ENCODE results near the gene CT45A3. TPM values are rescaled to one million over a fixed set of nuclear protein-coding genes. Genes with fewer than 3 reads are reported as not detected.
"Not testable (repeated sequence)": the region's sequence is repeated elsewhere in the genome, so short reads cannot be mapped to it uniquely, and the experiment has no call there.

Gene CT45A3
- not detected for total RNA-seq
- long read RNA-seq: 0 reads

- ATAC-seq; intact Hi-C loops (cut with micrococcal nuclease); DNase-seq: not testable (repeated sequence)
Observed at GRCh38 chrX:135768091-135768490, at the start of gene CT45A3. Gene CT45A3, minus strand, starts transcription at chrX:135768191. Its CDS starts 3,747 bp downstream, at chrX:135764444.

GRCh38 chrX:135802687-135803086, 34.7 kb upstream of the CT45A3 start, which contains the start of gene CT45A6:
Gene CT45A6, minus strand, starts transcription at chrX:135802787. Its CDS starts 3,794 bp downstream, at chrX:135798993.
- DNase-seq; ATAC-seq; intact Hi-C loops (cut with micrococcal nuclease): not testable (repeated sequence)

GRCh38 chrX:135785403-135785802, 17.4 kb upstream of the CT45A3 start, which contains the start of gene CT45A5:
Gene CT45A5, minus strand, starts transcription at chrX:135785503. Its CDS starts 3,774 bp downstream, at chrX:135781729.
- intact Hi-C loops (cut with micrococcal nuclease); DNase-seq; ATAC-seq: not testable (repeated sequence)

GRCh38 chrX:135744739-135745138, 23.3 kb downstream of the CT45A3 start:
- intact Hi-C loops (cut with micrococcal nuclease); DNase-seq; ATAC-seq: not testable (repeated sequence)

GRCh38 chrX:135741192-135741715, 26.7 kb downstream of the CT45A3 start:
- DNase-seq (no peak), ATAC-seq (no peak)
- intact Hi-C loops (cut with micrococcal nuclease): no loop called here

GRCh38 chrX:135740681-135741149, 27.3 kb downstream of the CT45A3 start:
- intact Hi-C loops (cut with micrococcal nuclease): no loop called here
- no peak for DNase-seq
- ATAC-seq: no peak

GRCh38 chrX:135737366-135738071, 30.5 kb downstream of the CT45A3 start:
- intact Hi-C loops (cut with micrococcal nuclease): no loop called here
- ATAC-seq (no peak), DNase-seq (no peak)

- intact Hi-C loops (cut with micrococcal nuclease); DNase-seq: not testable (repeated sequence)
Observed at GRCh38 chrX:135734666-135735065, 33.3 kb downstream of the CT45A3 start.

GRCh38 chrX:135713795-135714194, 54.2 kb downstream of the CT45A3 start:
- DNase-seq (no peak), ATAC-seq (no peak)
- intact Hi-C loops (cut with micrococcal nuclease): no loop called here

More at GRCh38 chrX:135734666-135735065, 33.3 kb downstream of the CT45A3 start:
- not testable (repeated sequence) for ATAC-seq

- intact Hi-C loops (cut with micrococcal nuclease); ATAC-seq; DNase-seq: not testable (repeated sequence)
Observed at GRCh38 chrX:135713183-135713689, 54.8 kb downstream of the CT45A3 start, which contains the start of gene CT45A1. Gene CT45A1, plus strand, starts transcription at chrX:135713639. Its CDS starts 5,302 bp downstream, at chrX:135718941.

Other genes starting within 250 kb of the CT45A3 start
- 3.2 TPM for gene INTS6L, start 247.5 kb downstream of the CT45A3 start, total RNA-seq
- not detected for gene CT45A1, start 54.6 kb downstream of the CT45A3 start, total RNA-seq
- not detected for gene CT45A5, start 17.3 kb upstream of the CT45A3 start, total RNA-seq
- not detected for gene CT45A6, start 34.6 kb upstream of the CT45A3 start, total RNA-seq
- not detected for gene CT45A2, start 51.8 kb upstream of the CT45A3 start, total RNA-seq
- not detected for gene CT45A7, start 69.1 kb upstream of the CT45A3 start, total RNA-seq
- gene CT45A8, start 86.3 kb upstream of the CT45A3 start, total RNA-seq: not detected
- gene CT45A9, start 103.6 kb upstream of the CT45A3 start, total RNA-seq: not detected
- not detected for gene CT45A10, start 125.3 kb upstream of the CT45A3 start, total RNA-seq
- gene SAGE1, start 125.5 kb upstream of the CT45A3 start, total RNA-seq: not detected
- gene MMGT1, start 205.8 kb upstream of the CT45A3 start, total RNA-seq: 24.7 TPM
- 17.3 TPM for gene SLC9A6, start 217.2 kb upstream of the CT45A3 start, total RNA-seq